HTR-8/SVneo (cell line): ENCODE results near the gene STIMATE.
A peak's percentile ranks its signal among the peaks of the same experiment; 100 is the strongest.

Experiments used
- DNase-seq: peaks from one replicate; pipeline ENCODE4 v3.0.0; 2011; ENCODE audit warnings: low spot score, mixed read lengths; ENCODE audit not compliant: insufficient read length
- FAIRE-seq: peaks from 2 replicates; lab custom pipeline; 2011; peaks lifted over from hg19 to GRCh38; lab: Jason Lieb, UNC

Gene STIMATE

GRCh38 chr3:52873433-52874159, 23.8 kb downstream of the STIMATE start:
- no peak for DNase-seq
- no peak for FAIRE-seq

GRCh38 chr3:52872245-52872644, 25.1 kb downstream of the STIMATE start:
- DNase-seq (no peak), FAIRE-seq (no peak)

DNA sequence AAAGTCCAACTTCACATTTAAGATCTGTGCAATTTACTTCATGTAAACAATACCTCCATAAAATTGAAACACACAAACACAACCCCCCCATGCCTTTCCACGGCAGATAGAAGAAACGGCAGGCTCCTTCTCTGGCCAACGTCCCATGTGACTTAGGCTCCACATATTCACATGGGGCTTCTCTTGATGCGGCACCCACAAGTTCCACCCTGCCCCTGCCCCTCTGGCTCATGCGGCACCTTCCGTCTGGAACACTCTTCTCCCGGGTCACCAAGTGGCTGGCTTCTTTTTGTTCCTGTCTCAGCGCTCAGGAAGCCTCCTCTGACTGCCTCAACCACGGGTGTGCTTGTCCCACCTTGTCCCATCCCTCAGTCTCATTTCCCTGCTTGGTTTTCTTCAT, 25.6 kb downstream of the STIMATE start:
- FAIRE-seq (no peak), DNase-seq (no peak)

GRCh38 chr3:52870471-52870870, 26.9 kb downstream of the STIMATE start:
- peak; percentile 38 for FAIRE-seq

DNA sequence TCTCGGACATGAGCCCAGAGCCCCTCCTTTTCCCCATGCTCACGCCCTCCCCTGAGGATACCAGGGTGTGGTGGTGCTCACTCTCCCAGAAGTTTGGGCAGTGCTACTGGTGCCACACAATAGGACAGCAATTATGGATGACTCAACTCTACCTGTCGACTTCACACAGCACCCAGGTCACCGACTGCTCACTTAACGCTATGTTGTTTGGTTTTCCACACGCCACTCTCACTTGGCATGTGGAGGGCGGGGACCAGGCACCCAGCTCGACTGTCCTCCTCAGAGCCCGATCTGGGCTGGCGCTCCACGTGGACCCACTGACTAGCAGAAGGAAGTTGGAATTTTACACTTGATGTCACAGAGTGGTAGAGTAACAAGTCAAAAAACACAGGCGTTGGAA, 30.9 kb downstream of the STIMATE start:
- DNase-seq, result no peak
- FAIRE-seq, result no peak

More at GRCh38 chr3:52870471-52870870, 26.9 kb downstream of the STIMATE start:
- DNase-seq, result no peak

GRCh38 chr3:52865994-52866393, 31.4 kb downstream of the STIMATE start:
- no peak for FAIRE-seq
- no peak for DNase-seq

- DNase-seq (no peak), FAIRE-seq (no peak)
These were observed 37.0 kb downstream of the STIMATE start for GRCh38 chr3:52860424-52860768.

- DNase-seq (no peak), FAIRE-seq (no peak)
These were observed 37.5 kb downstream of the STIMATE start for GRCh38 chr3:52859686-52860423.

- DNase-seq (no peak), FAIRE-seq (no peak)
These were observed 39.5 kb downstream of the STIMATE start for GRCh38 chr3:52857864-52858263.

- no peak for DNase-seq
- no peak for FAIRE-seq
These were observed 40.2 kb downstream of the STIMATE start for GRCh38 chr3:52857133-52857532.

DNA sequence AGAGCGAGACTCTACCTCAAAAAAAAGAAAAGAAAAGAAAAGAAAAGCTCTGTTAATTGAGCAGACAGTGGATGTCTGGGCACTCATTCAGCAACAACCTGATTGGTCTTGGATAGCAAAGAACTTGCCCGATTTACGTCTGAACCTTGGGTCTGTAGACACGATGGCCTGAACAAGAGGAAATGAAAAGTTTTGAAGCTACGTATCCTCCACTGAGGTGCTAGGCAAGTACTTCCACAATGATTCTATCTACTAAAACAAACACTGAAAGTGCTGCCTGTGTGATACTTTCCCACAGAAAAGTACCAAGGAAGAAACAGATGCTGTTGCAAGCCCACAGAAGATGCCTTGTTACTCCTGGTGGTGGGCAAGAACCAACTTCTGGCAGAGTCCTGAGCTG, 40.7 kb downstream of the STIMATE start:
- FAIRE-seq, result no peak
- no peak for DNase-seq

DNA sequence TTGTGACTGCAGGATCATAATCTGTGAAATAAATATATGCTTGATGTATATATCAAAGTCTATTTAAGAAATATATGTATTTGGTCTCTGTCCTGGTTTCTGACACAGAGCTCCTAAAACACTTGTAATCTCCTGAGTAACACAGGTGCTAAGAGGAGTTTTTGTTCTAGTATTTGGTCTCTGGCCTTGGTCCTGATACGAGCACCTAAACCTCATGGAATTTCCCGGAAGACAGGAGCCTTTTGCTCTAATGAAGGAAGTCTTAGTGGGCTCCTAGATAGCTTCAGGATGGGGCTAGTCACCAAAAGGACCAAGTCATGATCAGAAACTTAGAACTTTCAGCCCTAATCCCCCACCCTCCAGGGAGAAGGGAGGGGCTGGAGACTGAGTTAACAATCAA, 43.3 kb downstream of the STIMATE start:
- FAIRE-seq, result no peak
- DNase-seq, result no peak

DNA sequence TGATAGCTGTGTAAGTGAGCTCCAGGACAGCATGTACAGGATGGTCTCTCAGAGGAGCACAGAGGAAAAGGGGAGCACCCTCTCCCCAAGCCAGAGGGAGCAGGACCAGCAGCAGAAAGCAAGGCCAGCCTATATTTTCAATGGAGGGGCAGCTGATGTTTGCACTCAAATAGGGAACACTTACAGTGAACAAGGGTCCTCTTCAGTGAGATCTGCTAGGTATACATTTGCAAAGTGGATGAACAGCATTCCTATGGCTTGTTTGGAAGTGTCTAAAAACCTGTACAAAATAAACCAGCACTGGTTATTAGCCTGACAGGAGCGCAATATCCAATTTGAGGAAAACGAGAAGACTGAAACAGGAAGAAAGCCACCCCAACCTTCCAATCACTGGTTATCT, 44.9 kb downstream of the STIMATE start:
- DNase-seq, result no peak
- FAIRE-seq, result no peak

DNA sequence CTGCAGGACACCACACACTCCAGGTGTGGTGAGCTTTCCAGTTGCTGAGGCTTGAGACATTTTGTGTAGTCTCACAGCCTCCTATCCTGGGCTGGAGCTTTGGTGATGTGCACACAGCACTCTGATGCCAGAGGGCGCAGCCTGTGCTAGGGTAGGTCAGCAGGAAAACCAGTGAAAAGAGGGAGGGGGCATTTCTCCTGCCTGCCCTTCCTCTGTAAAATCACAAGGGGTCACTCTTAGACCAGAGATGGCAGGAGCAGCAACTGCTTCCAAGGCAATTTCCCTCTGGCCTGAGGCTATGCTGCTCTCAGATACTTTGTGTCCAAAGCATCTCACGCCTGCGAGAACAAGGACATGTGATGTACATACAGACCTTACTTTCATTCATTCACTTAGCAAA, 46.0 kb downstream of the STIMATE start:
- peak; percentile 62 for DNase-seq
- peak; percentile 57 for FAIRE-seq

GRCh38 chr3:52849656-52850055, 47.7 kb downstream of the STIMATE start:
- no peak for FAIRE-seq

DNA sequence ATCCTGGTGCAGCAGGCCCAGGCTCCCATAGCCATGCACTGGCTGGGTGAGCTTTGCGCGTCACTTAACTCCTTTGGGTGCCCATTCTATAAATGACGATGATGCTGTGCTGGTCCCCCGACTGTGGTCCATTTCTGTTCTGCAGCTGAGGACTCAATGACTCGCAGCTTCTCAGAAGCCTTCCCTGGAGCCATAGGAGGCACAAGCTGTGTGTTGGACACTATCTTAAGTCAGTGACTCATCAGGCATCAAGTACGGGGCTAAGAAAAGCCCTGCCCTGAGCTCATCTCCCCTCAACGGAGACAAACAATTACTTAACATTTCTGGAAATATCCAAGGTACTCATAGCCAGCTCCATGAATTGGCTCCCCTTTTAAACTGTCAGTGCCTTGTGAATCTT, 48.7 kb downstream of the STIMATE start:
- FAIRE-seq, result no peak
- DNase-seq, result no peak

More at GRCh38 chr3:52849656-52850055, 47.7 kb downstream of the STIMATE start:
- DNase-seq, result no peak

DNA sequence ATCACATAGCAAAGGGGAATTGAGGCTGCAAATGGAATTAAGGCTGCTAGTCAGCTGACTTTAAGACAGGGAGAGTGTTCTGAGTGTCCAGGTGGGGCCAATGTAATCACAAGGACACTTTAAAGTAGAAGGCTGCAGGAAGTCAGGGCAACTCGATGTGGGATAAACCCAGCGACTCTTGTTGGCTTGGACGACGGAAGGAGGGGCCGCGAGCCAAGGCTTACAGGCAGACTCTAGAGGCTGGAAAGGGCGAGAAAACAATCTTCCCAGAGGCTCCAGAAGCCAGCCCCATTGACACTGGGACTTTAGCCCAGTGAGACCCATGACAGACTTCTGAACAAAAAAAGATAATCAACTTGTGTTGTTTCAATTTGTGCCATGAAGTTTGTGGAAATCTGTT, 49.6 kb downstream of the STIMATE start:
- FAIRE-seq (no peak), DNase-seq (no peak)

GRCh38 chr3:52847241-52847640, 50.1 kb downstream of the STIMATE start:
- FAIRE-seq, result no peak

DNA sequence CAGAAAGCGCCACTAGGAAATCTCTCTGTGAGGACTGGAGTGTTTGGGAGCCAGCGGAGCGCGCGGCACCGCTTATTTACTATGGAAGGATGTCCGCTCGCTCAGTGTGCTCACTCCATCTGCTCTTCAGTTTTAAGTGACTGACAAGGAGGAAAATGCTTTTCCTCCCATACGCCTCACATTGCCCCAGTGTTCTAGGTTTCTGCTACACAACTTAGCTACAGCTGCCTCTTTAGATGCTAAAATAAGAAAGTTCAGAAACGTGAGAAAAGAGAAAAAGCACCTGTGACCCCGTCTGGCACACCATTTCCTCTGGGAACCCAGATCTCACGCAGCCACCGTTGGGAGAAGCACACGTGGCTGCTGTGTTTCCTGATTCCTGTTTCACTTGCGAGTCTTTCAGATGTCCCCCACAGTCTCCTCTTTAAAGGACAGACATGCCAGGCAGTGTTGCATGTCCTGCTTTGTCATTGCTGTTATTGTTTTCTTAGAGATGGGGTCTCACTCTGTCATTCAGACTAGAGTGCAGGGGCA, 50.8 kb downstream of the STIMATE start:
- no peak for FAIRE-seq
- DNase-seq, result no peak

More at GRCh38 chr3:52847241-52847640, 50.1 kb downstream of the STIMATE start:
- no peak for DNase-seq

- DNase-seq, result peak; percentile 27
- FAIRE-seq, result no peak
These were observed 51.5 kb downstream of the STIMATE start for GRCh38 chr3:52845691-52846431.

- FAIRE-seq, result no peak
These were observed 52.2 kb downstream of the STIMATE start for GRCh38 chr3:52845157-52845556.

More at GRCh38 chr3:52845157-52845556, 52.2 kb downstream of the STIMATE start:
- DNase-seq, result no peak
